Measurements from ENCODE around the gene NR2F2.
A peak's percentile ranks its signal among the peaks of the same experiment; 100 is the strongest.

NR2F2 gene

GRCh38 chr15:96332637-96333121, 2.2 kb downstream of the NR2F2 start:
- DNase-seq (ENCODE audit: low spot score) = no peak

GRCh38 chr15:96333131-96334016, 2.9 kb downstream of the NR2F2 start:
- no peak for DNase-seq (ENCODE audit: low spot score)

GRCh38 chr15:96334017-96334704, 3.7 kb downstream of the NR2F2 start:
- no peak for DNase-seq (ENCODE audit: low spot score)

GRCh38 chr15:96334705-96335410, 4.4 kb downstream of the NR2F2 start:
- DNase-seq (ENCODE audit: low spot score) = no peak

GRCh38 chr15:96335411-96336024, 5.0 kb downstream of the NR2F2 start:
- DNase-seq (ENCODE audit: low spot score) = no peak

GRCh38 chr15:96336108-96336595, 5.7 kb downstream of the NR2F2 start:
- DNase-seq (ENCODE audit: low spot score) = no peak

- DNase-seq (ENCODE audit: low spot score) = no peak
Measured at GRCh38 chr15:96336596-96337364, 6.3 kb downstream of the NR2F2 start.

- DNase-seq (ENCODE audit: low spot score) = no peak
Measured at GRCh38 chr15:96337365-96338023, 7.0 kb downstream of the NR2F2 start.

GRCh38 chr15:96338074-96338765, 7.7 kb downstream of the NR2F2 start:
- DNase-seq (ENCODE audit: low spot score) = peak; percentile 8

GRCh38 chr15:96338766-96339618, 8.5 kb downstream of the NR2F2 start:
- peak; percentile 5 for DNase-seq (ENCODE audit: low spot score)

GRCh38 chr15:96339619-96340347, 9.3 kb downstream of the NR2F2 start:
- no peak for DNase-seq (ENCODE audit: low spot score)

GRCh38 chr15:96340348-96340597, 9.8 kb downstream of the NR2F2 start:
- no peak for DNase-seq (ENCODE audit: low spot score)

- DNase-seq (ENCODE audit: low spot score) = peak; percentile 74
Measured at GRCh38 chr15:96340598-96341512, 10.4 kb downstream of the NR2F2 start.

GRCh38 chr15:96341513-96342405, 11.3 kb downstream of the NR2F2 start:
- no peak for DNase-seq (ENCODE audit: low spot score)

GRCh38 chr15:96342406-96343112, 12.1 kb downstream of the NR2F2 start:
- no peak for DNase-seq (ENCODE audit: low spot score)
